Brain microvascular endothelial cell (primary cell): ENCODE results near the gene ASPSCR1.

ENCODE experiments used
- DNase-seq: peaks from one replicate; pipeline ENCODE4 v3.0.0-alpha.2; 2020
- H3K27ac ChIP-seq: fragments of 250-450 bp; sonication (Bioruptor Pico); 2 replicates; pipeline ENCODE4 v1.5.1; 2020; ENCODE audit warnings: mild to moderate bottlenecking, moderate library complexity
- H3K27me3 ChIP-seq: fragments of 250-450 bp; sonication (Bioruptor Pico); replicated peaks from 2 replicates; pipeline ENCODE4 v1.5.1; 2020; ENCODE audit warnings: mild to moderate bottlenecking
- H3K36me3 ChIP-seq: fragments of 250-450 bp; sonication (Bioruptor Pico); replicated peaks from 2 replicates; pipeline ENCODE4 v1.5.1; 2020; ENCODE audit warnings: mild to moderate bottlenecking
- H3K4me3 ChIP-seq: 2 replicates; pipeline ENCODE4 v1.5.1; 2011; ENCODE audit warnings: low read depth, mild to moderate bottlenecking, control low read depth, low read length, moderate library complexity
- CTCF ChIP-seq: IDR thresholded peaks from 2 replicates; pipeline ENCODE4 v1.5.1; 2011; ENCODE audit warnings: low read depth, mild to moderate bottlenecking, moderate library complexity, low read length, control low read depth, inconsistent platforms; ENCODE audit errors: missing control alignments
- in situ Hi-C: cut with HindIII; loops from 2 replicates; pipeline ENCODE4 v1.10.0; 2017; ENCODE audit warnings: low sequenced_read_pairs, low pct_ligation_motif_present

ASPSCR1 gene

GRCh38 chr17:82041144-82041814 lies 63.9 kb downstream of the ASPSCR1 start:
- H3K27me3 ChIP-seq: no peaks in the 10 kb centered on the region
- no peaks in the 10 kb centered on the region for H3K36me3 ChIP-seq
- TF ChIP-seq CTCF: no peak
- H3K27ac ChIP-seq: no peak overlapping the region
- no peak for DNase-seq
- H3K4me3 ChIP-seq: no peak overlapping the region
- in situ Hi-C loops: no loop called here

GRCh38 chr17:82042649-82043048 lies 65.2 kb downstream of the ASPSCR1 start:
- TF ChIP-seq CTCF: no peak
- Histone ChIP-seq H3K27me3 (no peaks in the 10 kb centered on the region), H3K27ac (no peak overlapping the region), H3K36me3 (peaks cover 8% of the 10 kb centered on the region), H3K4me3 (no peak overlapping the region)
- no peak for DNase-seq
- in situ Hi-C loops: no loop called here

GRCh38 chr17:82043507-82043906 lies 66.1 kb downstream of the ASPSCR1 start:
- in situ Hi-C loops: no loop called here
- Histone ChIP-seq H3K27ac (no peak overlapping the region), H3K36me3 (peaks cover 8% of the 10 kb centered on the region), H3K4me3 (no peak overlapping the region), H3K27me3 (no peaks in the 10 kb centered on the region)
- no peak for DNase-seq
- no peak for TF ChIP-seq CTCF

GRCh38 chr17:82045936-82046484 lies 68.6 kb downstream of the ASPSCR1 start:
- in situ Hi-C loops: no loop called here
- H3K27ac ChIP-seq: no peak overlapping the region
- no peak for DNase-seq
- no peak overlapping the region for H3K4me3 ChIP-seq
- H3K27me3 ChIP-seq: no peaks in the 10 kb centered on the region
- H3K36me3 ChIP-seq: peaks cover 8% of the 10 kb centered on the region
- TF ChIP-seq CTCF: no peak

- H3K36me3 ChIP-seq: peaks cover 8% of the 10 kb centered on the region
- DNase-seq: no peak
- TF ChIP-seq CTCF: no peak
- no peaks in the 10 kb centered on the region for H3K27me3 ChIP-seq
- no peak overlapping the region for H3K4me3 ChIP-seq
- in situ Hi-C loops: no loop called here
- H3K27ac ChIP-seq: no peak overlapping the region
Measured at GRCh38 chr17:82046903-82047302, 69.5 kb downstream of the ASPSCR1 start.

GRCh38 chr17:82047379-82047778 lies 70.0 kb downstream of the ASPSCR1 start:
- no peak for TF ChIP-seq CTCF
- no peak overlapping the region for H3K4me3 ChIP-seq
- DNase-seq: no peak
- H3K27ac ChIP-seq: no peak overlapping the region
- H3K36me3 ChIP-seq: peaks cover 8% of the 10 kb centered on the region
- in situ Hi-C loops: no loop called here
- H3K27me3 ChIP-seq: no peaks in the 10 kb centered on the region
